Calu3 (cell line): ENCODE measurements around the gene ARHGAP26. TPM values are rescaled to one million over a fixed set of nuclear protein-coding genes. Genes with fewer than 3 reads are reported as not detected.

Experiments
- BruUV-seq: library from RNA; stranded (reverse); fragments of 400-500 nt; replicated peaks from 2 replicates; lab custom pipeline; 2021; lab: Mats Ljungman, UMichigan
- CTCF ChIA-PET: fragments of 300-600 bp; sonication (Branson Sonifier 250); formaldehyde crosslinking; loops from one replicate; lab custom pipeline; 2022; ENCODE audit warnings: antibody characterized with exemption; lab: Charles Lee
- DNase-seq: peaks from one replicate; pipeline ENCODE4 v3.0.0; 2022
- H3K27ac Mint-ChIP-seq: one replicate; pipeline ENCODE4 v1.8.0; 2022; ENCODE audit warnings: mixed read lengths; ENCODE audit not compliant: unreplicated experiment
- H3K27me3 Mint-ChIP-seq: one replicate; pipeline ENCODE4 v1.8.0; 2022; ENCODE audit warnings: mixed read lengths; ENCODE audit not compliant: unreplicated experiment
- H3K36me3 Mint-ChIP-seq: one replicate; pipeline ENCODE4 v1.8.0; 2022; ENCODE audit warnings: mild to moderate bottlenecking, moderate library complexity, mixed read lengths; ENCODE audit not compliant: insufficient read depth, unreplicated experiment
- H3K4me1 Mint-ChIP-seq: one replicate; pipeline ENCODE4 v1.8.0; 2022; ENCODE audit warnings: mild to moderate bottlenecking, low read depth, mixed read lengths; ENCODE audit not compliant: unreplicated experiment
- H3K4me3 Mint-ChIP-seq: one replicate; pipeline ENCODE4 v1.8.0; 2022; ENCODE audit warnings: mild to moderate bottlenecking, low read depth, moderate library complexity, mixed read lengths; ENCODE audit not compliant: unreplicated experiment
- H3K9me3 Mint-ChIP-seq: one replicate; pipeline ENCODE4 v1.8.0; 2022; ENCODE audit warnings: low read depth, mixed read lengths; ENCODE audit not compliant: unreplicated experiment
- intact Hi-C: fragments of 100-400 bp; cut with micrococcal nuclease; formaldehyde crosslinking; loops from one replicate; pipeline ENCODE4 v1.10.0; 2022; ENCODE audit not compliant: unreplicated experiment
- total RNA-seq: library from RNA; stranded (reverse); gene quantifications from 2 replicates; pipeline ENCODE4 v1.2.3, GENCODE V29; 2022
- TF ChIP-seq, protein P1 (sequence below): fragments of 200-600 bp; IDR thresholded peaks from one replicate; pipeline ENCODE4 v1.8.0; 2022; ENCODE audit warnings: antibody characterized with exemption; ENCODE audit not compliant: unreplicated experiment

The ARHGAP26 gene
- total RNA-seq, 1 experiment from 2014 or later = 118 TPM

DNA sequence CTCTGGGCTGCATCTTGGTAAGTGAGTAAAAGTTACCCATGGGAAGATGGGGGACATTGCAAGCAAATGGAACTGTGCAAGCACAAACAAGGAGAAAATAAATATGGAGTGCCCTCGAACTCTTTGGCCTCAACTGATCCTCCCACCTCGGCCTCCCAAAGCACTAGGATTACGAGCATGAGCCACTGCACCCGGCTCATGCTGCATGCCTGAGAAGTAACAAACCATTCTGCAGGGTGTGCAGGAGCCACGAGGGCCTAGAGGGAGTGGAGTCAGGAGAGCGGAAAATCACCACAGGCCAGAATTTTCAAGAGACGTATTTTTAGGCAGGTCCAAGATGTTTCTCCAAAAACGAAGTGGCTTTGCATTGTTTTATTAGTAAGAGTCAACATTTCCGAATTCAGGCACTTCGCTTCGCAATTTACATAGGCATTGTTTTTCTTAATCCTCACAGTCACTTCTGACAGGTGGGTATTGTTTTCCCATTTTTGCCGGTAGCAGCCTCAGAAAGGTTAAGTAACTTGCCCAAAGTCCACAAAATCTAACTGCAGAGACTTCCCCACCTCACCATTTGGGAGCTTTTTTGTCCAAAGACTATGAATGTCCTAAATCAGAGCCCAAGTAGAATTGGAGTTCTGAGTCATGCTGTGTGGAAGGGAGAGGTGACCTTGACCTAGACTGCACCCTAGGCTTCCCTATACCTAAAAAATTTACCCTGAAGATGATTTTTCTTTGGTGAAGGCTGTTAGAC, 403.1 kb downstream of the ARHGAP26 start:
- Mint-ChIP-seq H3K27ac (no peak overlapping the region), H3K4me1 (peaks cover 9% of the 10 kb centered on the region)

DNA sequence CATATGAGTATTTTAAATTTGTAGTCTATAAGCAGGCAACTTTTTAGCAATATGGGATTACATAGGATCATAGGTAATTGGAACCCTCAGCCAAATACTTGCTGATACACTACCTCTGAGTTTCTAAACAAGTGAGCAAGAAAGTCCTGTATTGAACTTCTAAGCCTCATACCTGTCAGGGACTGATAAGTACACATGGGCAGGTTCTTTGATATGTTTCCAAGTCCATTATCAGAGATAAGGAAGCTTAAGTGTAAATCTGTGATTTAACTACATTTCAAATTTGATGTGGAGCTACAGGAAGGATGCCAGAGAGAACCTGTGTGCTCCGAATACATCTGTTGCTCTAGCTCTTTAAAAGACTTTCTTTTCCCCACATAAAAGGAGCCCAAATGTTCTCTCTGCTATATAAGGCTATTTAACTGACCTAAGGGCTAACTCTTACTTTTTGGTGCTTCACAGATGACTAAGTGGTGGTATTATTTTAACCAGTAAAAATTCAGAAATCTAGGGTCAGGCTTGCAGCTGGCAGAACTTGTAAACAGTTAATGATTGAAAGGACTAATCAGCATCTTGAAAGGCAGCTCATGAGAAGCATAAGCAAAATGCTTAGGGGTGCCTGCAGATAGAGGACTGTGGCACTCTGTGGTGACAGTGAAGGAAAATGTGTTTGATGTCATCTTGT, 404.7 kb downstream of the ARHGAP26 start:
- CTCF ChIA-PET = interaction anchor here (1.3 kb wide), 1 partner anchor 36 kb away, joined by 3 read pairs; no protein-coding TSS in a partner anchor
- Mint-ChIP-seq H3K9me3 (no peaks in the 10 kb centered on the region), H3K4me1 (peaks cover 9% of the 10 kb centered on the region), H3K27me3 (no peaks in the 10 kb centered on the region), H3K36me3 (peaks cover 6% of the 10 kb centered on the region), H3K27ac (no peak overlapping the region), H3K4me3 (no peak overlapping the region)
- no TSS peak for BruUV-seq
- DNase-seq = no peak
- intact Hi-C loops = no loop called here
- TF ChIP-seq, protein P1, sequence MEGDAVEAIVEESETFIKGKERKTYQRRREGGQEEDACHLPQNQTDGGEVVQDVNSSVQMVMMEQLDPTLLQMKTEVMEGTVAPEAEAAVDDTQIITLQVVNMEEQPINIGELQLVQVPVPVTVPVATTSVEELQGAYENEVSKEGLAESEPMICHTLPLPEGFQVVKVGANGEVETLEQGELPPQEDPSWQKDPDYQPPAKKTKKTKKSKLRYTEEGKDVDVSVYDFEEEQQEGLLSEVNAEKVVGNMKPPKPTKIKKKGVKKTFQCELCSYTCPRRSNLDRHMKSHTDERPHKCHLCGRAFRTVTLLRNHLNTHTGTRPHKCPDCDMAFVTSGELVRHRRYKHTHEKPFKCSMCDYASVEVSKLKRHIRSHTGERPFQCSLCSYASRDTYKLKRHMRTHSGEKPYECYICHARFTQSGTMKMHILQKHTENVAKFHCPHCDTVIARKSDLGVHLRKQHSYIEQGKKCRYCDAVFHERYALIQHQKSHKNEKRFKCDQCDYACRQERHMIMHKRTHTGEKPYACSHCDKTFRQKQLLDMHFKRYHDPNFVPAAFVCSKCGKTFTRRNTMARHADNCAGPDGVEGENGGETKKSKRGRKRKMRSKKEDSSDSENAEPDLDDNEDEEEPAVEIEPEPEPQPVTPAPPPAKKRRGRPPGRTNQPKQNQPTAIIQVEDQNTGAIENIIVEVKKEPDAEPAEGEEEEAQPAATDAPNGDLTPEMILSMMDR = no peak

More for the DNA sequence above, 403.1 kb downstream of the ARHGAP26 start:
- Mint-ChIP-seq H3K27me3 (no peaks in the 10 kb centered on the region), H3K4me3 (no peak overlapping the region), H3K36me3 (no peaks in the 10 kb centered on the region), H3K9me3 (no peaks in the 10 kb centered on the region)
- intact Hi-C loops = no loop called here
- no peak for DNase-seq
- TF ChIP-seq, protein P1 = no peak
- CTCF ChIA-PET = no interaction called here
- BruUV-seq = no TSS peak

- Mint-ChIP-seq H3K4me1 (peaks cover 9% of the 10 kb centered on the region), H3K36me3 (peaks cover 10% of the 10 kb centered on the region), H3K4me3 (no peak overlapping the region), H3K27me3 (no peaks in the 10 kb centered on the region), H3K9me3 (no peaks in the 10 kb centered on the region), H3K27ac (no peak overlapping the region)
- intact Hi-C loops = no loop called here
- no TSS peak for BruUV-seq
- DNase-seq = no peak
- CTCF ChIA-PET = interaction anchor here (1.3 kb wide), 1 partner anchor 38 kb away, joined by 3 read pairs; no protein-coding TSS in a partner anchor
- TF ChIP-seq, protein P1 = no peak
These were observed 405.9 kb downstream of the ARHGAP26 start for GRCh38 chr5:143176048-143176447.

- intact Hi-C loops = no loop called here
- no peak overlapping the region for H3K27ac Mint-ChIP-seq
- BruUV-seq = no TSS peak
These were observed 407.2 kb downstream of the ARHGAP26 start for GRCh38 chr5:143177263-143177983.

More at GRCh38 chr5:143177263-143177983, 407.2 kb downstream of the ARHGAP26 start:
- Mint-ChIP-seq H3K27me3 (no peaks in the 10 kb centered on the region), H3K36me3 (peaks cover 19% of the 10 kb centered on the region), H3K4me1 (peaks cover 21% of the 10 kb centered on the region), H3K4me3 (no peak overlapping the region), H3K9me3 (no peaks in the 10 kb centered on the region)
- CTCF ChIA-PET = interaction anchor here (1.2 kb wide), 1 partner anchor 12 kb away, joined by 3 read pairs; no protein-coding TSS in a partner anchor
- DNase-seq = no peak
- TF ChIP-seq, protein P1 = no peak
